ENCODE measurements around the gene DCD.

Gene DCD

GRCh38 chr12:54634795-54635194 is 13.4 kb downstream of the DCD start, which contains the start of gene LACRT:
TSS of gene LACRT (minus strand) at chr12:54634895. CDS start at chr12:54634841, 54 bp downstream.
- no peaks in the 10 kb centered on the region for H3K9me3 ChIP-seq (ENCODE audit: severe bottlenecking)
- H3K27me3 ChIP-seq (ENCODE audit: insufficient read depth, poor library complexity, severe bottlenecking), result no peaks in the 10 kb centered on the region
- DNase-seq (ENCODE audit: low spot score) (no peak), ATAC-seq (ENCODE audit: low read depth) (no peak)
- H3K27ac ChIP-seq (ENCODE audit: poor library complexity, severe bottlenecking), result no peak within 1 kb of the TSS
- H3K4me3 ChIP-seq (ENCODE audit: severe bottlenecking), result no peak within 1 kb of the TSS
- no peaks in the 10 kb centered on the region for H3K4me1 ChIP-seq (ENCODE audit: insufficient read depth, poor library complexity, severe bottlenecking)
- TF ChIP-seq, protein P1, sequence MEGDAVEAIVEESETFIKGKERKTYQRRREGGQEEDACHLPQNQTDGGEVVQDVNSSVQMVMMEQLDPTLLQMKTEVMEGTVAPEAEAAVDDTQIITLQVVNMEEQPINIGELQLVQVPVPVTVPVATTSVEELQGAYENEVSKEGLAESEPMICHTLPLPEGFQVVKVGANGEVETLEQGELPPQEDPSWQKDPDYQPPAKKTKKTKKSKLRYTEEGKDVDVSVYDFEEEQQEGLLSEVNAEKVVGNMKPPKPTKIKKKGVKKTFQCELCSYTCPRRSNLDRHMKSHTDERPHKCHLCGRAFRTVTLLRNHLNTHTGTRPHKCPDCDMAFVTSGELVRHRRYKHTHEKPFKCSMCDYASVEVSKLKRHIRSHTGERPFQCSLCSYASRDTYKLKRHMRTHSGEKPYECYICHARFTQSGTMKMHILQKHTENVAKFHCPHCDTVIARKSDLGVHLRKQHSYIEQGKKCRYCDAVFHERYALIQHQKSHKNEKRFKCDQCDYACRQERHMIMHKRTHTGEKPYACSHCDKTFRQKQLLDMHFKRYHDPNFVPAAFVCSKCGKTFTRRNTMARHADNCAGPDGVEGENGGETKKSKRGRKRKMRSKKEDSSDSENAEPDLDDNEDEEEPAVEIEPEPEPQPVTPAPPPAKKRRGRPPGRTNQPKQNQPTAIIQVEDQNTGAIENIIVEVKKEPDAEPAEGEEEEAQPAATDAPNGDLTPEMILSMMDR (IDR thresholded peaks at IDR 0.05; ENCODE audit: poor library complexity, severe bottlenecking), result no peak
- H3K36me3 ChIP-seq (ENCODE audit: low read depth), result no peaks in the 10 kb centered on the region

GRCh38 chr12:54631988-54632728 is 16.0 kb downstream of the DCD start:
- peaks cover 2% of the 10 kb centered on the region for H3K9me3 ChIP-seq (ENCODE audit: severe bottlenecking)
- no peak for DNase-seq (ENCODE audit: low spot score)
- no peaks in the 10 kb centered on the region for H3K36me3 ChIP-seq (ENCODE audit: low read depth)
- H3K4me3 ChIP-seq (ENCODE audit: severe bottlenecking), result no peak overlapping the region
- no peaks in the 10 kb centered on the region for H3K4me1 ChIP-seq (ENCODE audit: insufficient read depth, poor library complexity, severe bottlenecking)
- H3K27me3 ChIP-seq (ENCODE audit: insufficient read depth, poor library complexity, severe bottlenecking), result no peaks in the 10 kb centered on the region
- TF ChIP-seq, protein P1 (IDR thresholded peaks at IDR 0.05; ENCODE audit: poor library complexity, severe bottlenecking), result no peak
- no peak for ATAC-seq (ENCODE audit: low read depth)
- no peak overlapping the region for H3K27ac ChIP-seq (ENCODE audit: poor library complexity, severe bottlenecking)

DNA sequence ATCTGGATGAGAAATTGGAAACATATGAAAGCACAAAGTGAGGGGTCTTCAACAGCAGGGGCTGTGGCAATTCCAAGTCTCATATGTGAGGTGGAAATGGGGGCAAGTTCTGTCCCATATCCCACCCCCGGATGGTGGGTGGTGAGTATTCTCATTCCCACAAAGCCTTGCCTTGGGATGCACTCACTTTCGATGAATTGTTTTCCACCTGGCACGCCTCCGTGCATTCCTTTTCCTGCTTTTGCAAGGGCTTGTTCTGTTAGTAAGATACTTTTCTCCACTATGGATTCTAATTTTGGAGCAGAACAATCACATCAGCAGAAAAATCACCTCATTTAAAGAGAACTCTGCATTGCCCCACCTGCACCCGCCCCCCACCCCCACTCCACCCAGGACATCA is 16.6 kb downstream of the DCD start:
- H3K27ac ChIP-seq (ENCODE audit: poor library complexity, severe bottlenecking), result no peak overlapping the region
- DNase-seq (ENCODE audit: low spot score) (no peak), ATAC-seq (ENCODE audit: low read depth) (no peak)
- no peaks in the 10 kb centered on the region for H3K36me3 ChIP-seq (ENCODE audit: low read depth)
- peaks cover 2% of the 10 kb centered on the region for H3K9me3 ChIP-seq (ENCODE audit: severe bottlenecking)
- H3K4me3 ChIP-seq (ENCODE audit: severe bottlenecking), result no peak overlapping the region
- TF ChIP-seq, protein P1 (IDR thresholded peaks at IDR 0.05; ENCODE audit: poor library complexity, severe bottlenecking), result no peak
- no peaks in the 10 kb centered on the region for H3K4me1 ChIP-seq (ENCODE audit: insufficient read depth, poor library complexity, severe bottlenecking)
- no peaks in the 10 kb centered on the region for H3K27me3 ChIP-seq (ENCODE audit: insufficient read depth, poor library complexity, severe bottlenecking)

GRCh38 chr12:54629925-54630324 is 18.2 kb downstream of the DCD start:
- TF ChIP-seq, protein P1 (IDR thresholded peaks at IDR 0.05; ENCODE audit: poor library complexity, severe bottlenecking), result no peak
- no peak for ATAC-seq (ENCODE audit: low read depth)
- H3K27me3 ChIP-seq (ENCODE audit: insufficient read depth, poor library complexity, severe bottlenecking), result no peaks in the 10 kb centered on the region

GRCh38 chr12:54628186-54628846 is 19.8 kb downstream of the DCD start:
- no peak for ATAC-seq (ENCODE audit: low read depth)
- H3K27me3 ChIP-seq (ENCODE audit: insufficient read depth, poor library complexity, severe bottlenecking), result peaks cover 8% of the 10 kb centered on the region
- H3K9me3 ChIP-seq (ENCODE audit: severe bottlenecking), result peaks cover 2% of the 10 kb centered on the region
- no peaks in the 10 kb centered on the region for H3K36me3 ChIP-seq (ENCODE audit: low read depth)
- TF ChIP-seq, protein P1 (IDR thresholded peaks at IDR 0.05; ENCODE audit: poor library complexity, severe bottlenecking), result no peak
- H3K4me3 ChIP-seq (ENCODE audit: severe bottlenecking), result no peak overlapping the region
- H3K4me1 ChIP-seq (ENCODE audit: insufficient read depth, poor library complexity, severe bottlenecking), result no peaks in the 10 kb centered on the region
- no peak for DNase-seq (ENCODE audit: low spot score)
- H3K27ac ChIP-seq (ENCODE audit: poor library complexity, severe bottlenecking), result no peak overlapping the region

More at GRCh38 chr12:54629925-54630324, 18.2 kb downstream of the DCD start:
- DNase-seq (ENCODE audit: low spot score), result no peak
- no peaks in the 10 kb centered on the region for H3K36me3 ChIP-seq (ENCODE audit: low read depth)
- no peaks in the 10 kb centered on the region for H3K4me1 ChIP-seq (ENCODE audit: insufficient read depth, poor library complexity, severe bottlenecking)
- H3K4me3 ChIP-seq (ENCODE audit: severe bottlenecking), result no peak overlapping the region
- H3K27ac ChIP-seq (ENCODE audit: poor library complexity, severe bottlenecking), result no peak overlapping the region
- peaks cover 2% of the 10 kb centered on the region for H3K9me3 ChIP-seq (ENCODE audit: severe bottlenecking)

All from RWPE2 (cell line).